Measurements from ENCODE around the gene PDPN.
"Not testable (repeated sequence)": the region's sequence is repeated elsewhere in the genome, so short reads cannot be mapped to it uniquely, and the experiment has no call there.

The PDPN gene

DNA sequence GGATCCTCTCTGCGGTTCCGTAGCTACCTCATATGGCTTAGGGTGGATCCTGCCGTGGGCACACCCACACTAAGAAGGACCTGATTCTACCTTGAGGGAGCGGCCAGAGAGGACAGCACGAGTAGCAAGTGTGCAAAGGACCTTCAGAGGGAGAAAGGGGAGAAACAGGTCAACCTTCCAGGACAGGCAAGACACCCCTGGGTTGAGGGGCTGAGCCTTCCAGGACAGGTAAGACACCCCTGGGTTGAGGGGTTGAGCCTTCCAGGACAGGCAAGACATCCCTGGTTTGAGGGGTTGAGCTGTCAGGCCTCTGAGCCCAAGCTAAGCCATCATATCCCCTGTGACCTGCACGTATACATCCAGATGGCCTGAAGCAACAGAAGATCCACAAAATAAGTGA is 23.1 kb upstream of the PDPN start:
- Histone ChIP-seq H3K9me3 (ENCODE audit: control insufficient read depth, insufficient read depth, low read depth, low read length) (no peaks in the 10 kb centered on the region), H3K27ac (ENCODE audit: extremely low read depth, low read depth, low read length) (no peak overlapping the region), H3K4me1 (ENCODE audit: control insufficient read depth, insufficient read depth, low read length) (no peaks in the 10 kb centered on the region), H3K36me3 (ENCODE audit: control insufficient read depth in 2 of 2, insufficient read depth in 1 of 2, low read length in 2 of 2) (no peaks in the 10 kb centered on the region), H3K4me3 (ENCODE audit: low read depth, low read length) (no peak overlapping the region)
- TF ChIP-seq ZNF677 (tag by site-specific recombination; IDR thresholded peaks at IDR 0.05) = no peak
- no peak for TF ChIP-seq ZNF513 (tag by site-specific recombination; IDR thresholded peaks at IDR 0.05)
- TF ChIP-seq ZSCAN30 (tag by site-specific recombination; IDR thresholded peaks at IDR 0.05) = no peak
- TF ChIP-seq KLF16 (tag by site-specific recombination; IDR thresholded peaks at IDR 0.05) = no peak
- TF ChIP-seq, protein P1, sequence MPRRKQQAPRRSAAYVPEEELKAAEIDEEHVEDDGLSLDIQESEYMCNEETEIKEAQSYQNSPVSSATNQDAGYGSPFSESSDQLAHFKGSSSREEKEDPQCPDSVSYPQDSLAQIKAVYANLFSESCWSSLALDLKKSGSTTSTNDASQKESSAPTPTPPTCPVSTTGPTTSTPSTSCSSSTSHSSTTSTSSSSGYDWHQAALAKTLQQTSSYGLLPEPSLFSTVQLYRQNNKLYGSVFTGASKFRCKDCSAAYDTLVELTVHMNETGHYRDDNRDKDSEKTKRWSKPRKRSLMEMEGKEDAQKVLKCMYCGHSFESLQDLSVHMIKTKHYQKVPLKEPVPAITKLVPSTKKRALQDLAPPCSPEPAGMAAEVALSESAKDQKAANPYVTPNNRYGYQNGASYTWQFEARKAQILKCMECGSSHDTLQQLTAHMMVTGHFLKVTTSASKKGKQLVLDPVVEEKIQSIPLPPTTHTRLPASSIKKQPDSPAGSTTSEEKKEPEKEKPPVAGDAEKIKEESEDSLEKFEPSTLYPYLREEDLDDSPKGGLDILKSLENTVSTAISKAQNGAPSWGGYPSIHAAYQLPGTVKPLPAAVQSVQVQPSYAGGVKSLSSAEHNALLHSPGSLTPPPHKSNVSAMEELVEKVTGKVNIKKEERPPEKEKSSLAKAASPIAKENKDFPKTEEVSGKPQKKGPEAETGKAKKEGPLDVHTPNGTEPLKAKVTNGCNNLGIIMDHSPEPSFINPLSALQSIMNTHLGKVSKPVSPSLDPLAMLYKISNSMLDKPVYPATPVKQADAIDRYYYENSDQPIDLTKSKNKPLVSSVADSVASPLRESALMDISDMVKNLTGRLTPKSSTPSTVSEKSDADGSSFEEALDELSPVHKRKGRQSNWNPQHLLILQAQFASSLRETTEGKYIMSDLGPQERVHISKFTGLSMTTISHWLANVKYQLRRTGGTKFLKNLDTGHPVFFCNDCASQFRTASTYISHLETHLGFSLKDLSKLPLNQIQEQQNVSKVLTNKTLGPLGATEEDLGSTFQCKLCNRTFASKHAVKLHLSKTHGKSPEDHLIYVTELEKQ (tag by site-specific recombination; IDR thresholded peaks at IDR 0.05; ENCODE audit: borderline replicate concordance) = no peak
- TF ChIP-seq ZNF19 (tag by site-specific recombination; IDR thresholded peaks at IDR 0.05; ENCODE audit: low read depth) = no peak
- no peak for TF ChIP-seq ZNF830 (tag by site-specific recombination; IDR thresholded peaks at IDR 0.05; ENCODE audit: low read depth)
- TF ChIP-seq ZNF132 (tag by site-specific recombination; IDR thresholded peaks at IDR 0.05; ENCODE audit: borderline replicate concordance) = no peak
- TF ChIP-seq, protein P2, sequence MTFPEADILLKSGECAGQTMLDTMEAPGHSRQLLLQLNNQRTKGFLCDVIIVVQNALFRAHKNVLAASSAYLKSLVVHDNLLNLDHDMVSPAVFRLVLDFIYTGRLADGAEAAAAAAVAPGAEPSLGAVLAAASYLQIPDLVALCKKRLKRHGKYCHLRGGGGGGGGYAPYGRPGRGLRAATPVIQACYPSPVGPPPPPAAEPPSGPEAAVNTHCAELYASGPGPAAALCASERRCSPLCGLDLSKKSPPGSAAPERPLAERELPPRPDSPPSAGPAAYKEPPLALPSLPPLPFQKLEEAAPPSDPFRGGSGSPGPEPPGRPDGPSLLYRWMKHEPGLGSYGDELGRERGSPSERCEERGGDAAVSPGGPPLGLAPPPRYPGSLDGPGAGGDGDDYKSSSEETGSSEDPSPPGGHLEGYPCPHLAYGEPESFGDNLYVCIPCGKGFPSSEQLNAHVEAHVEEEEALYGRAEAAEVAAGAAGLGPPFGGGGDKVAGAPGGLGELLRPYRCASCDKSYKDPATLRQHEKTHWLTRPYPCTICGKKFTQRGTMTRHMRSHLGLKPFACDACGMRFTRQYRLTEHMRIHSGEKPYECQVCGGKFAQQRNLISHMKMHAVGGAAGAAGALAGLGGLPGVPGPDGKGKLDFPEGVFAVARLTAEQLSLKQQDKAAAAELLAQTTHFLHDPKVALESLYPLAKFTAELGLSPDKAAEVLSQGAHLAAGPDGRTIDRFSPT (tag by site-specific recombination; IDR thresholded peaks at IDR 0.05) = no peak
- TF ChIP-seq GLIS1 (tag by site-specific recombination; IDR thresholded peaks at IDR 0.05) = no peak
- TF ChIP-seq SCRT1 (tag by site-specific recombination; IDR thresholded peaks at IDR 0.05; ENCODE audit: borderline replicate concordance) = no peak
- TF ChIP-seq, protein P3, sequence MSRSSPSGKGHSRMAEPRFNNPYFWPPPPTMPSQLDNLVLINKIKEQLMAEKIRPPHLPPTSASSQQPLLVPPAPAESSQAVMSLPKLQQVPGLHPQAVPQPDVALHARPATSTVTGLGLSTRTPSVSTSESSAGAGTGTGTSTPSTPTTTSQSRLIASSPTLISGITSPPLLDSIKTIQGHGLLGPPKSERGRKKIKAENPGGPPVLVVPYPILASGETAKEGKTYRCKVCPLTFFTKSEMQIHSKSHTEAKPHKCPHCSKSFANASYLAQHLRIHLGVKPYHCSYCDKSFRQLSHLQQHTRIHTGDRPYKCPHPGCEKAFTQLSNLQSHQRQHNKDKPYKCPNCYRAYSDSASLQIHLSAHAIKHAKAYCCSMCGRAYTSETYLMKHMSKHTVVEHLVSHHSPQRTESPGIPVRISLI (tag by site-specific recombination; IDR thresholded peaks at IDR 0.05) = no peak
- ChIA-PET CTCF (interaction anchor here (0.6 kb wide), 1 partner anchor 10 kb away, joined by 4 read pairs; no protein-coding TSS in a partner anchor), POLR2A (no interaction called here)

DNA sequence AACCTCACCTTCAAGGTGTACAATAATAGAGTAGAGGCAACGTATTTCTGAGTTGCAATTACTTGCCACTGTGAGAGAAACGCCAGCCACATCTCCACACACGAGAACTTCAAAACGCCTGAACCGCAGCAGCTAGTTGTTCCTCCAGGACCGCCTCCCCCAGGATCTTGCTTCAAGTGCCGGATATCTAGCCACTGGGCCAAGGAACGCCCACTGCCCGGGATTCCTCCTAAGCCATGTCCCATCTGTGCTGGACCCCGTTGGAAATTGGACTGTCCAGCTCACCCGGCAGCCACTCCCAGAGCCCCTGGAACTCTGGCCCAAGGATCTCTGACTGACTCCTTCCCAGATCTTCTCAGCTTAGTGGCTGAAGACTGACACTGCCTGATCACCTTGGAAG is 20.7 kb upstream of the PDPN start:
- H3K36me3 ChIP-seq (ENCODE audit: control insufficient read depth in 2 of 2, insufficient read depth in 1 of 2, low read length in 2 of 2); H3K4me1 ChIP-seq (ENCODE audit: control insufficient read depth, insufficient read depth, low read length); H3K27ac ChIP-seq (ENCODE audit: extremely low read depth, low read depth, low read length); H3K9me3 ChIP-seq (ENCODE audit: control insufficient read depth, insufficient read depth, low read depth, low read length); POLR2A ChIA-PET; H3K4me3 ChIP-seq (ENCODE audit: low read depth, low read length): not testable (repeated sequence)
- CTCF ChIA-PET = interaction anchor here (0.7 kb wide), 1 partner anchor 8 kb away, joined by 4 read pairs; no protein-coding TSS in a partner anchor

DNA sequence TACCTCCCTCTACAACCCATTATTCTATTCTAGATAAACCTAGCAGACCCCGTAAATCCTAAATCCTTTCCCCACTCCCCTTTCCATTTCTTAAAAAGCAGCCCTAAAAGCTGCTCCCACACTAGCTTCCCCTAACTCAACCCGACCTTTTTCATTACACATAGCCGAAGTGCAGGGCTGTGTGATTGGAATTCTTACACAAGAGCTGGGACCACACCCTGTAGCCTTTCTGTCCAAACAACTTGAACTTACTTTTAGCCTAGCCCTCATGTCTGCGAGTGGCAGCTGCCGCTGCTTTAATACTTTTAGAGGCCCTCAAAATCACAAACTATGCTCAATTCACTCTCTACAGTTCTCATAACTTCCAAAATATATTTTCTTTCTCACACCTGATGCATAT is 19.6 kb upstream of the PDPN start:
- no peak for TF ChIP-seq ZSCAN23 (tag by site-specific recombination; IDR thresholded peaks at IDR 0.05)
- TF ChIP-seq KLF16 (tag by site-specific recombination; IDR thresholded peaks at IDR 0.05) = no peak
- no peak for TF ChIP-seq ZNF585B (tag by site-specific recombination; IDR thresholded peaks at IDR 0.05)
- no peak for TF ChIP-seq WT1 (tag by site-specific recombination; IDR thresholded peaks at IDR 0.05)
- no peak for TF ChIP-seq ZNF747 (tag by site-specific recombination; IDR thresholded peaks at IDR 0.05)
- TF ChIP-seq, protein P4, sequence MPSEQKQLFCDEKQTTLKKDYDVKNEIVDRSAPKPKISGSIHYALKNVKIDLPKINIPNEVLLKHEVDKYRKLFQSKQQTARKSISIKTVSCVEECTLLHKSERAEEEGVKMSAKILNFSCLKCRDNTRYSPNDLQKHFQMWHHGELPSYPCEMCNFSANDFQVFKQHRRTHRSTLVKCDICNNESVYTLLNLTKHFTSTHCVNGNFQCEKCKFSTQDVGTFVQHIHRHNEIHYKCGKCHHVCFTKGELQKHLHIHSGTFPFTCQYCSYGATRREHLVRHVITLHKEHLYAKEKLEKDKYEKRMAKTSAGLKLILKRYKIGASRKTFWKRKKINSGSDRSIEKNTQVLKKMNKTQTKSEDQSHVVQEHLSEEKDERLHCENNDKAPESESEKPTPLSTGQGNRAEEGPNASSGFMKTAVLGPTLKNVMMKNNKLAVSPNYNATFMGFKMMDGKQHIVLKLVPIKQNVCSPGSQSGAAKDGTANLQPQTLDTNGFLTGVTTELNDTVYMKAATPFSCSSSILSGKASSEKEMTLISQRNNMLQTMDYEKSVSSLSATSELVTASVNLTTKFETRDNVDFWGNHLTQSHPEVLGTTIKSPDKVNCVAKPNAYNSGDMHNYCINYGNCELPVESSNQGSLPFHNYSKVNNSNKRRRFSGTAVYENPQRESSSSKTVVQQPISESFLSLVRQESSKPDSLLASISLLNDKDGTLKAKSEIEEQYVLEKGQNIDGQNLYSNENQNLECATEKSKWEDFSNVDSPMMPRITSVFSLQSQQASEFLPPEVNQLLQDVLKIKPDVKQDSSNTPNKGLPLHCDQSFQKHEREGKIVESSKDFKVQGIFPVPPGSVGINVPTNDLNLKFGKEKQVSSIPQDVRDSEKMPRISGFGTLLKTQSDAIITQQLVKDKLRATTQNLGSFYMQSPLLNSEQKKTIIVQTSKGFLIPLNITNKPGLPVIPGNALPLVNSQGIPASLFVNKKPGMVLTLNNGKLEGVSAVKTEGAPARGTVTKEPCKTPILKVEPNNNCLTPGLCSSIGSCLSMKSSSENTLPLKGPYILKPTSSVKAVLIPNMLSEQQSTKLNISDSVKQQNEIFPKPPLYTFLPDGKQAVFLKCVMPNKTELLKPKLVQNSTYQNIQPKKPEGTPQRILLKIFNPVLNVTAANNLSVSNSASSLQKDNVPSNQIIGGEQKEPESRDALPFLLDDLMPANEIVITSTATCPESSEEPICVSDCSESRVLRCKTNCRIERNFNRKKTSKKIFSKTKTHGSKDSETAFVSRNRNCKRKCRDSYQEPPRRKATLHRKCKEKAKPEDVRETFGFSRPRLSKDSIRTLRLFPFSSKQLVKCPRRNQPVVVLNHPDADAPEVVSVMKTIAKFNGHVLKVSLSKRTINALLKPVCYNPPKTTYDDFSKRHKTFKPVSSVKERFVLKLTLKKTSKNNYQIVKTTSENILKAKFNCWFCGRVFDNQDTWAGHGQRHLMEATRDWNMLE (tag by site-specific recombination; conservative IDR thresholded peaks at IDR 0.05; ENCODE audit: low read depth) = no peak
- Histone ChIP-seq H3K4me1 (ENCODE audit: control insufficient read depth, insufficient read depth, low read length) (no peaks in the 10 kb centered on the region), H3K9me3 (ENCODE audit: control insufficient read depth, insufficient read depth, low read depth, low read length) (no peaks in the 10 kb centered on the region), H3K27ac (ENCODE audit: extremely low read depth, low read depth, low read length) (no peak overlapping the region), H3K36me3 (ENCODE audit: control insufficient read depth in 2 of 2, insufficient read depth in 1 of 2, low read length in 2 of 2) (no peaks in the 10 kb centered on the region), H3K4me3 (ENCODE audit: low read depth, low read length) (no peak overlapping the region)
- CTCF ChIA-PET = interaction anchor here (0.6 kb wide), 2 partner anchors 266 to 1913 kb away, joined by 3 read pairs; no protein-coding TSS in a partner anchor
- POLR2A ChIA-PET = no interaction called here

All from HEK293 (cell line).